Sigmoid colon (tissue), 7 donors: ENCODE results near the gene RAB7B. TPM values are rescaled to one million over a fixed set of nuclear protein-coding genes. Genes with fewer than 3 reads are reported as not detected.

Experiments used
- DNase-seq: peaks from one replicate; pipeline ENCODE4 v3.0.0-alpha.2; 2019
- H3K27ac ChIP-seq, 4 donors: fragments of 200-600 bp; sonication (generic); one replicate each; pipeline ENCODE4 v1.5.1; 2016 to 2019; ENCODE audit warnings: mild to moderate bottlenecking in 1 of 4
- H3K27me3 ChIP-seq, 3 donors: fragments of 200-600 bp; sonication (generic); one replicate each; pipeline ENCODE4 v1.5.1; 2019; ENCODE audit warnings: mild to moderate bottlenecking in 1 of 3
- H3K36me3 ChIP-seq, 4 donors: fragments of 200-600 bp; sonication (generic); one replicate each; pipeline ENCODE4 v1.5.1; 2016 to 2019
- H3K4me1 ChIP-seq, 4 donors: fragments of 200-600 bp; sonication (generic); one replicate each; pipeline ENCODE4 v1.5.1; 2017 to 2019
- H3K4me3 ChIP-seq, 4 donors: fragments of 200-600 bp; sonication (generic); one replicate each; pipeline ENCODE4 v1.5.1; 2017 to 2019; ENCODE audit warnings: mild to moderate bottlenecking in 2 of 4, moderate library complexity in 1 of 4
- H3K9me3 ChIP-seq, 4 donors: fragments of 200-600 bp in 3 of 4; sonication (generic) in 3 of 4; one replicate each; pipeline versions ENCODE4 v1.5.1 to v1.6.1; 2013 to 2019
- EP300 ChIP-seq, 4 donors: sonication (generic); formaldehyde crosslinking; IDR thresholded peaks; one replicate each; pipeline ENCODE4 v1.6.1; 2017; ENCODE audit warnings: antibody characterized with exemption in 4 of 4
- POLR2A ChIP-seq, 2 donors: fragments of 450-650 bp; IDR thresholded peaks; one replicate each; pipeline ENCODE4 v1.6.1; 2016; ENCODE audit warnings: antibody characterized with exemption in 2 of 2, mild to moderate bottlenecking in 2 of 2, moderate library complexity in 2 of 2
- POLR2AphosphoS5 ChIP-seq, 4 donors: sonication (generic); formaldehyde crosslinking; IDR thresholded peaks; one replicate each; pipeline ENCODE4 v1.6.1; 2017; ENCODE audit warnings: antibody characterized with exemption in 4 of 4
- WGBS, 2 donors: extraction: QIAGEN DNeasy Blood & Tissue Kit; methylation state at CpG; one replicate each; pipeline ENCODE4 v1.1.7; 2013; 5-methylcytosine and 5-hydroxymethylcytosine counted together
- intact Hi-C: fragments of 100-400 bp; cut with DNase I; formaldehyde crosslinking; loops from one replicate; pipeline ENCODE4 v1.15.1; 2023
- polyA plus RNA-seq, 3 donors: library from polyadenylated mRNA; stranded (reverse); fragments of 200-250 nt; gene quantifications; one replicate each; pipeline ENCODE4 v1.2.3, GENCODE V29; 2013
- total RNA-seq, 4 donors: library from RNA; depleted of rRNA; stranded (reverse); fragments of >200 nt; gene quantifications; one replicate each; pipeline ENCODE4 v1.1.0, GENCODE V29; 2016
- TF ChIP-seq, protein P1 (sequence below), 4 experiments: fragments of 450-650 bp in 3 of 4; fragments of 200-600 bp in 1 of 4; IDR thresholded peaks; one replicate each; pipeline ENCODE4 v1.5.1; 2016 to 2019; ENCODE audit warnings: antibody characterized with exemption in 4 of 4, mild to moderate bottlenecking in 3 of 4, moderate library complexity in 2 of 4
- donor health status: healthy with polysubstance abuse.
- donor health status: Bipolar disorder and iron deficiency.
- donor health status: healthy.

RAB7B gene
- total and polyA plus RNA-seq, 7 donors, result 0.27 to 5.3 (median 1.8) TPM

- Histone ChIP-seq H3K4me3 (no peak overlapping the region), H3K9me3 (no peaks in the 10 kb centered on the region), H3K36me3 (no peaks in the 10 kb centered on the region), H3K4me1 (no peaks in the 10 kb centered on the region), H3K27ac (no peak overlapping the region), H3K27me3 (peaks cover 0 to 15% (median 0%) of the 10 kb centered on the region in 3 donors)
- TF ChIP-seq POLR2AphosphoS5 (IDR thresholded peaks at IDR 0.05), result no peak
- WGBS, 2 donors, result 75 to 87% methylated on average over 12 of the region's 12 CpGs
- DNase-seq, result no peak
- intact Hi-C loops, result no loop called here
These were observed 60.5 kb downstream of the RAB7B start for GRCh38 chr1:205942631-205943159.

GRCh38 chr1:205940710-205941109 is 62.5 kb downstream of the RAB7B start:
- intact Hi-C loops, result no loop called here
- 75 to 82% methylated on average over 5 of the region's 5 CpGs for WGBS, 2 donors
- TF ChIP-seq, protein P1, sequence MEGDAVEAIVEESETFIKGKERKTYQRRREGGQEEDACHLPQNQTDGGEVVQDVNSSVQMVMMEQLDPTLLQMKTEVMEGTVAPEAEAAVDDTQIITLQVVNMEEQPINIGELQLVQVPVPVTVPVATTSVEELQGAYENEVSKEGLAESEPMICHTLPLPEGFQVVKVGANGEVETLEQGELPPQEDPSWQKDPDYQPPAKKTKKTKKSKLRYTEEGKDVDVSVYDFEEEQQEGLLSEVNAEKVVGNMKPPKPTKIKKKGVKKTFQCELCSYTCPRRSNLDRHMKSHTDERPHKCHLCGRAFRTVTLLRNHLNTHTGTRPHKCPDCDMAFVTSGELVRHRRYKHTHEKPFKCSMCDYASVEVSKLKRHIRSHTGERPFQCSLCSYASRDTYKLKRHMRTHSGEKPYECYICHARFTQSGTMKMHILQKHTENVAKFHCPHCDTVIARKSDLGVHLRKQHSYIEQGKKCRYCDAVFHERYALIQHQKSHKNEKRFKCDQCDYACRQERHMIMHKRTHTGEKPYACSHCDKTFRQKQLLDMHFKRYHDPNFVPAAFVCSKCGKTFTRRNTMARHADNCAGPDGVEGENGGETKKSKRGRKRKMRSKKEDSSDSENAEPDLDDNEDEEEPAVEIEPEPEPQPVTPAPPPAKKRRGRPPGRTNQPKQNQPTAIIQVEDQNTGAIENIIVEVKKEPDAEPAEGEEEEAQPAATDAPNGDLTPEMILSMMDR (IDR thresholded peaks at IDR 0.05), result no peak
- no peak for TF ChIP-seq EP300 (IDR thresholded peaks at IDR 0.05)
- no peak for TF ChIP-seq POLR2AphosphoS5 (IDR thresholded peaks at IDR 0.05)
- TF ChIP-seq POLR2A (IDR thresholded peaks at IDR 0.05), result no peak
- no peak for DNase-seq
- H3K27me3 ChIP-seq, result peaks cover 0 to 15% (median 0%) of the 10 kb centered on the region in 3 donors
- no peak overlapping the region for H3K27ac ChIP-seq
- no peak overlapping the region for H3K4me3 ChIP-seq
- H3K36me3 ChIP-seq, result no peaks in the 10 kb centered on the region
- H3K4me1 ChIP-seq, result no peaks in the 10 kb centered on the region
- no peaks in the 10 kb centered on the region for H3K9me3 ChIP-seq

DNA sequence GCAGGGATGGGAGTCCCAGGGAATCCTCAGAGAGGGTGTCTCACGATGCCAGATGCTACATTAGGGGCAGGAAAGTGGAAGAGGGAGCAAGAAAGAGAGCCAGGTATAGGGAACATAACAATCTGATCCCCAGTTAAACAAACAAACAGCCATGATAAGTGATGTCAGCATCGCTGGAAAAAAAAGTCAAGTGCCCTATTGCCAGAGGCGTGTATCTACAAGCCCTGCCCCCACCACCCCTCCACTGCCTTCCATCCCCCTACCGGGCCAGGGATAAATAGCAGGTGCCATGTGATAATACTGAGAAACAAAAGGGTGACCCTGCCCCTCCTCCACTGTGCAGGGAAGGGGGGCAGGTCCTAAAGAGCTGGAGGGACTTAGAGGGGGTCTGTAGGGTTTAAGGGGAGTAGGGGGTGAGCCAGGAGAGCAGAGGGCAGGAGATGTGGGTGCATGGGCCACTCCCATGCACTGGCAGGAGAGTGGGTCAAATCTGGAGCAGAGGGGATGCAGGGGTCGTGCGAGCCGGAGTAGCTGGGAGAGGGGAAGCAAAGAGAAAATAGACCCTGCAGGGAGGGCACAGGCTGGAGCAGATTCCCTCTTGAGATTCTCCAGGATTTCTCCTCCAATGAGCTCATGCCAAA is 63.4 kb downstream of the RAB7B start:
- Histone ChIP-seq H3K9me3 (no peaks in the 10 kb centered on the region), H3K4me1 (no peaks in the 10 kb centered on the region), H3K4me3 (no peak overlapping the region), H3K27ac (no peak overlapping the region), H3K27me3 (peaks cover 0 to 15% (median 0%) of the 10 kb centered on the region in 3 donors), H3K36me3 (no peaks in the 10 kb centered on the region)
- intact Hi-C loops, result no loop called here
- WGBS, 2 donors, result 35 to 59% methylated on average over 7 of the region's 7 CpGs
- no peak for DNase-seq
- TF ChIP-seq POLR2A (IDR thresholded peaks at IDR 0.05), result no peak
- TF ChIP-seq, protein P1 (IDR thresholded peaks at IDR 0.05), result no peak
- TF ChIP-seq POLR2AphosphoS5 (IDR thresholded peaks at IDR 0.05), result no peak
- TF ChIP-seq EP300 (IDR thresholded peaks at IDR 0.05), result no peak

DNA sequence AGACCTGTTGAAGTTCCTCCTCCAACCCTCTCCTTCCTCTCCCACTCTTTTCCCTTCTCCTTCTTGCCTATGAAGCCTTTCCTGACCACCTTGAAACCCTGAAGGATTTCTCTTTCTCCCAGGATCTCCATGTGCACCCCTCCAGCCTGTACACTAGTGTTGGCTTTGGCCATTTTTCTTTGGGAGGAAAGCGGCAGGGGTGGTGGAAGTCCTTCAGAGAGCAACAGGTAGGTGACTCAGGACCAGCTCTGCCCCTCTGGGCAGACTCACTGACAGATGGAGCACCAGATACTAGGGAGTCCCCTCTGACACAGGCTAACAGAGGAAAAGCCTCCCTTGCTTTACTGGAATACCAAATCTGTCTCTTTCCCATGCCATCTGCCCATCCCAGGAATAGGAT is 64.5 kb downstream of the RAB7B start:
- no peaks in the 10 kb centered on the region for H3K4me1 ChIP-seq
- H3K27ac ChIP-seq, result no peak overlapping the region
- peaks cover 0 to 10% (median 0%) of the 10 kb centered on the region in 3 donors for H3K27me3 ChIP-seq
- no peaks in the 10 kb centered on the region for H3K9me3 ChIP-seq
- 92 to 94% methylated on average over 1 of the region's 1 CpG for WGBS, 2 donors
- H3K36me3 ChIP-seq, result no peaks in the 10 kb centered on the region
- intact Hi-C loops, result no loop called here
- TF ChIP-seq POLR2A (IDR thresholded peaks at IDR 0.05) (no peak), EP300 (IDR thresholded peaks at IDR 0.05) (no peak), POLR2AphosphoS5 (IDR thresholded peaks at IDR 0.05) (no peak)
- TF ChIP-seq, protein P1 (IDR thresholded peaks at IDR 0.05), result no peak
- no peak for DNase-seq
- H3K4me3 ChIP-seq, result no peak overlapping the region

DNA sequence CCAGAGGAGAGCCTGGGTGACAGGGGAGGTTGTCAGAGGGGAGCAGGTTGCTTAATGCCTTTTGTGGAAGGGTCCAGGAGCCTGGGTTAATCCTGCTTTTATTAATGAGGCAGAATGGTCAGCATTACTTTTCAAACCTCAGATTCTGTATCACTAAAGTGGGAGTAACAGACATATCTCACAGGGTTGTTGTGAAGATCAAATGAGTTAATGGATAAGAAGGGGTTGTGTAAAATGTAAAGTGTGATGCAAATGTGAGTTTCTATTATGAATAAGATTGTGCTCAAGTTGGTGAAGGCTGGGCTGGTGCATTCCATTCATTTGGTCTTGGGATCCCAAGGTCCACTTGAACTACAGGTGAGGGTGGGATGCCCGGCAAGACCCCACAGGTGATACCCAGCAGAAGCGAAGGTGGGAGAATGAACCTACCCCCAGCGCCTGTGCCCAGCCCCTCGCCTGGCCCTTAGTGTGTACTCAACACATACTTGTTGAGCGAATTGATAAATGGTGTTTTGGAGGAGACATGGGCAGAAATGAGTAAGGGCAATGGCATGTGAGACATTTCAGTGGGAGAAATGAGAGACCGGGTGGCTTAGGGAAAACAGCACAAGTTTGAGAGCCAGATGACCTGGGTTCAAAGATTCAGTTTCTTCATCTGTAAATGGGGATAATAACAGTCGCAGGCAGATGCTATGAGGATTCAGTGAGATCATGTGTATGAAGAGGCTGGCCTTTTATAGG is 66.2 kb downstream of the RAB7B start:
- WGBS, 2 donors, result 87 to 90% methylated on average over 7 of the region's 7 CpGs

More for the DNA sequence above, 66.2 kb downstream of the RAB7B start:
- Histone ChIP-seq H3K36me3 (no peaks in the 10 kb centered on the region), H3K4me1 (no peaks in the 10 kb centered on the region), H3K9me3 (no peaks in the 10 kb centered on the region), H3K4me3 (no peak overlapping the region), H3K27ac (no peak overlapping the region), H3K27me3 (no peaks in the 10 kb centered on the region)
- intact Hi-C loops, result no loop called here
- TF ChIP-seq, protein P1 (IDR thresholded peaks at IDR 0.05), result no peak
- TF ChIP-seq EP300 (IDR thresholded peaks at IDR 0.05), result no peak
- no peak for TF ChIP-seq POLR2A (IDR thresholded peaks at IDR 0.05)
- no peak for TF ChIP-seq POLR2AphosphoS5 (IDR thresholded peaks at IDR 0.05)
- DNase-seq, result no peak
